HG03095 (cell line): ENCODE measurements around the gene PDE6A.
"Not testable (repeated sequence)": the region's sequence is repeated elsewhere in the genome, so short reads cannot be mapped to it uniquely, and the experiment has no call there.

Experiments used
- ATAC-seq: cut with Tn5 transposase; IDR thresholded peaks from one replicate; pipeline ENCODE4 v1.9.1; 2021; ENCODE audit warnings: moderate library complexity; ENCODE audit not compliant: unreplicated experiment

The PDE6A gene

DNA sequence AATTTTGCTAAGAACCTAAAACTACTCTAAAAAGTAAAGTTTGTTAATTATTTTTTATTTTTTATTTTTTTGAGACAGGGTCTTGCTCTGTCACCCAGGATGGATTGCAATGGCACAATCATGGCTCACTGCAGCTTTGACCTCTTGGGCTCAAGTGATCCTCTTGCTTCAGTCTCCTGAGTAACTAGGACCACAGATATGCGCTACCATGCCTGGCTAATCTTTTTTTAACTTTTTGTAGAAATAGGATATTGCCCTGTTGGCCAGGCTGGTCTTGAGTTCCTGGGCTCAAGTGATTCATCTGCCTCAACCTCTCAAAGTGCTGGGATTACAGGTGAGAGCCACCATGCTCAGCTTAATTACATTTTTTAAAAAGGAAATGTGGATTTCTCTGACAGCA, 45.8 kb downstream of the PDE6A start:
- no peak for ATAC-seq

DNA sequence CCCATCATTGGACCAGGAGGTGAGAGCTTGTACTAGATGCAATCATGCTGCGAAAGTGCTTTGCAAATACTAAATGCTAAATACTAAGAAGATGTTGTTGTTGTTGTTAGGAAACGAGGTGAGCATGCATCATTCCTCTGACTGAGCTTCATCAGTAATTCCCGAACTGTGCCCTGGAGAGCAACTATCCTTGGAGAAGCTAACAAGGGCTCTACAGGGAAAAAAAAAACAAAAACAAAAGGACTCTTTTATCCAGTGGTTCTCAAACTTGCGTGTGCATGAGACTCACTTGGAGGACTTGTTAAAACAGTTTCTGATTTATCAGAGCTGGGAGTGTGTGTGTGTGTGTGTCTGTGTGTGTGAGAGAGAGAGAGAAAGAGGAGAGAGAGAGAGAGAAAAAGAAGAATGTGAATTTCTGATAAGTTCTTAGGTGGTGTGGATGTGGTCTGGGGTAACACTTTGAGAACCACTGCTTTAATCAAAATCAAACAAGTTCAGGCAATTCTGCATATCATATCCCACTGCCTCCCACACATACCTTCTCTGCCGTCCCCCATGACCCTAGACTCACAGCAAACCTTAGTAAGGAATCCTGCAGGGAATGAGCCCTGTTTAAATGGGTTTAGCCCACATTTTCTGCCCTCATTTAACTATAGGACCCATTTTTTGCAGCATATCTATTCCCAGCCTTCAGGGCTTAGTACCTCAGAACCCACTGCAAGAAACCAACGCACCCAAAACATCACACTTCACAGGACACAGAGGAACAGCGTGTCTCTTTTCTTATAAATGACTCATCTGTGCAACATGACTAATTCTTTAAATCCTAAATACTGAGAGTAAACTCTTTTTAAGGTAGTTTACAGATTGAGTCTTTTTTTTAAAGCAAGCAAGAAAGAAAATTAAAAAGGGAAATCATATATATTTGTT, 48.9 kb downstream of the PDE6A start:
- ATAC-seq: no peak

DNA sequence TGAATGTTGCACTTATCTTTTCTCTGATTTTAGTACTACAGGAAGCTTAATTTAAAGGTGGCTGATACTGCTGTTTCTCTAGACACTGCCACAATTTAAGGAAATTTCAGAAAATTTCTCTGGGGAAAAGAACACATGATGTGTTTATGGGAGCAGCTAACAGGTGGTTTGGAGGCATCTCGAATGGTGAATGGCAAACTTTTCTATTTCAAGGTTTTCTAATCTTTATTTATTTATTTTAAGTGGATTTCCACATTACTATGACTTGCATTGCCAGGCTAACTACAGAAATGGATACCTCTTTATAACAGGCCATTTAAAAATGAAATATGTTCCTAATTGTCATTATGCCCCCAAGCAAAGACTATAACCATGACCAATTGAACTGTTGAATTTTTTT, 50.4 kb downstream of the PDE6A start:
- ATAC-seq: no peak

DNA sequence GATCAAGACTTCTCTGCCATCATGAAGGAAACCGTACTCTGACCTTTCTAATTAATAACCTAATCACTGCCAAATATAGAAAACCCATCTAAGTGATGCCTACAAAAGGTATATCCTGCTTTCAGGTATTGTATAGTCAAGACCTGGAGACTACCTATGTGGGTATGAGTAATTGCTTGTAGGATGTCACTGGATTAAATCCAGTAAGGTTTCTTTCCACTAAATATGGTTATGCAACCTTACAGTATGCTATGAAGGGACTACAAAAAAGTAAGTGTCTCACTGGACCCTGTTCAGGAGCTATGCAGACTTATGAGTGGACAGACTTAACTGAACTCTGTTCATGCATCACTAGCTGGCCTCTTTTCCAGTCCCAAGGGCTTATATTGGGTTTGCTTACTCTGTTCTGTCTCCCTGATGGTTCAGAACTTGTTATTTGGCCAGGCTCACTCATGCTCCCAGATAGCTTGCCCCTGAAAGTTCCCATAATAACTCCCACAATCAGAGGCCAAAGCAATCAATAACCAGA, 51.1 kb downstream of the PDE6A start:
- ATAC-seq: no peak

DNA sequence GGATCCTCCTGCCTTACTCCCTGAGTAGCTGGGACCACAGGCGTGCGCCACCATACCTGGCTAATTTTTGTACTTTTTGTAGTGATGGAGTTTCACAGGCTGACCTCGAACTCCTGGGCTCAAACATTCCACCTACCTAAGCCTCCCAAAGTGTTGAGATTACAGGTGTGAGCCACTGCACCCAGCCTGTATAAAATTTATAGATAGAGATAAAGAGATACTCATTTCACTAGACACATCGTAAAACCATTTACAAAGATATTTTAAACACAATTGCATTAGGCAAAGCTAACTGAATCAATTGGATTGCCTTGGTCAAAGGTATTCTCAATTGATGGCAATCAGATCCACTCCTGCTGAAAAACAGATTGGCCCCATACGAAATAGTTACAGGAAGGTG, 52.0 kb downstream of the PDE6A start:
- no peak for ATAC-seq

DNA sequence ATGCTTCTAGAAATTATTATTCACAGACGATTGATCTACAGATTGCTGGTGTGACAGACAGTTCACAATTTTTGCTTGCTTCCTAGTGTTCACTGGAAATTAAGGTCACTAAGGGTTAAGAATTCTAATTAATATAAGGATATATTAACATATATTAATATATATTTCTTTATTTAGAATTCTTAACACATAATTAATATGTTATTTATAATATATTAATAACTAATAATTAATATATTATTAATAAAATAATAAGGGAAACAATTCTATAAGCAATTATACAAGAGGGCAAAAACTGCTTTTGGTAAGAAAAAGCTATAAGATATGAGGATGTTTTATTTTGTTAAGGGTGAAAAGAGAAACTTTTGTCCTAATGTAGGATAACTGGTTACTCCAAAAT, 56.3 kb downstream of the PDE6A start:
- ATAC-seq: no peak

DNA sequence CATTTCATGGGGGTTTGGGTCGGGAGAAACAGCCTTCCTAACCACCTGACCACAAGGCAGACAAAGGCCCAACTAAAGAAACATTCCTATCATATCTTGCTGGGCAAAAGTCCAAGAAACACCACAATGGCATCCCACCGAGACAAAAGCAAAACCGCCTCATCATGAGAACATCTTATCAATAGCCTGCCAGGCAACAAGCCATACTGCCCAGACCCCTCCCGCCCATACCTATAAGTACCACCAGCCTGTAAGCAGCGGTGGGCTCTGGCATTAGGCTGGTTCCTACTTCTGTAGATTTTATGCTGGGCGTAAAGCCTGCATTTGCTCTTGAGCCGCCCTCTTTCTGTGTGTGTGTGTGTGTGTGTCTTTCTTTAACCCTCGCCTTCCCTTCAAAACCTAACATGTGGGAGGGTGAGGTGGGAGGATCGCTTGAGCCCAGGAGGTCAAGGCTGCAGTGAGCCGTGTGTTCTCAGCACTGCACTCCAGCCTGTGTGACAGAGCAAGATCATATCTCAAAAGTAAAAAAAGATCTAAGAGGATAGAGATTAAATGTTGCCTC, 56.9 kb downstream of the PDE6A start:
- ATAC-seq: no peak

DNA sequence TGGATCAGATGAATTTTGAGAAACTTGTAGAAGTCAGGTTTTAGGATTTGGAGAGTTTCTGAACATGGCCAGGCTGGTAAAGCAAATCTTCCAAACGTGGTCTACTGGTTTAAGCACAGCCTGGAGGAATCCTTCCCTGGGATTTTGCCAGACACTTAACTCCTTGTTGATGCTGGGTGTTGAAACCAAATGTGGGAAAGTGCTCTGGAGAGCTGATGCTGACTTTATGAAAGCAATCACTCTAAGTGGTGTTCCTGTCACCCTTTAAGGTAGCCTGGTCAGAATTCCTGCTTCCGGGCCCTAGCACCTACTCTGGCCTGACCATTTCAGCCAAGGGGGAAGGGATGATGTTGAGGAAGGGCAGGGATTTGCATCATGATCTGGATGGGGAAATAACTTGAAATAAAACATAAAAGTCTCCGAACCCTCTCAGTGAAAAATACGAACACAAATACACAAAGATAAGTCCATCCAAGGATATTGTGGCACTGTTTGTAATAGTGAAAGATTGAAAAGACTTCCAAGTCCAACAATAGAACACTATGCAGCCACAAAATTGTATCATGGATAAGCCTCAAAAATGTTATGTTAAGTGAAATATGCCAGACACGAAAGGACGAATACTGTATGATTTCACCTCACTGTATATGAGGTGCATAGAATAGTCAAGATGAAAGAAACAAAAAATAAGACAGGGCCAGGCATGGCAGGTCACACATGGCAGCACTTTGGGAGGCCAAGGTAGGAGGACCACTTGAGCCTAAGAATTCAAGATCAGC, 57.7 kb downstream of the PDE6A start:
- ATAC-seq: no peak

DNA sequence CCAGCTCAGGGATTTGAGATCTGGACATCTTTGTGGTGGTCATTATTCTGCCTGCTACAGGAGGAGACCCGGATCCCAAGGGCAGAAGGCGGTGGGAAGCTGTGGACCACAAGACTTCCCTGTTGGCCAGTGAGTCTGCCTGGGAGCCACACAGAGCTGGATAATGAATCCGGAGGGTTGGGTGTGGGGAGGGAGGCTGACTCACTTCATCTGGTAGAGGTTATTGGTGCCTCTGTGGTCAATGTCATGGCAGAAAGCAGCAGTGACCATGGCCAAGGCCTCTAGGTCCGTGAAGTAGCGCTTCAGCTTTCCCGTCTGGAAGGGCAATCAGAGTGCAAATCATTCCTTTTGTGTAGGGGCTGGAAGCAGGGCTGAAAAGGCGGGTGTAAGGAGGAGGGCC, 58.5 kb downstream of the PDE6A start:
- ATAC-seq: no peak

DNA sequence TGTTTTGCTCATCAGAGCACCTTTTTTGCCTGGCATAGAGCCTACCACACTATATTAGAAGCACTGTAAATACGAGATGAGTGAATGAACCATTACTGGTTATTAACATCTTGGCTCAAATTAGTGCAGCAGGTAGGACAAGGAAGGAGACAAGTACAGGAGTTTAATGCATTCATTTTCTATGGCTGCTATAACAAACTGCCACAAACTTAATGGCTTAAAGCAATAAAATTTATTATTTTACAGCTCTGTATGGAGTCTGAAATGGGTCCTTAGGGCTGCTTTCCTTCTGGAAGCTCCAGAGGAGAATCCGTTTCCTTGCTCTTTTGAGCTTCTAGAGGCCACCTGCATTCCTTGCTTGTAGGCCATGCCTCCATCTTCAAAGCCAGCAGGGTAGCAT, 59.1 kb downstream of the PDE6A start:
- no peak for ATAC-seq

DNA sequence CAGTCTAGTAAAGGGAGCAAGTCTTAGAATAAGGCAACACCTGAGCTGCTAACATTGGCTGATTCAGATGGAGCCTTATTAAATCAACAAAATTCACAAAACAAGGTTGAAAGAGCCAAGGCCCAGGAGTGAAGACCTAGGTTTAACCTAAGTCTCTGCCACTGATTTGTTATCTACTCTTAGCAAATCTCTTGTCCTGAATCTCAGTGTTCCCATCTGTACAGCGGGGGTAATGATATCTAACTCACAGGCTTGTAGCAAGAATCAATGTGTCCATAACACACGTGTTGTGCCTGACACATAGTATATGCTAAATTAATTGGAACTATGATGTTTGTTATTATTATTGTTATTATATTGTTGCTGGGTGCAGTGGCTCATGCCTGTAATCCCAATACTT, 61.0 kb downstream of the PDE6A start:
- no peak for ATAC-seq

DNA sequence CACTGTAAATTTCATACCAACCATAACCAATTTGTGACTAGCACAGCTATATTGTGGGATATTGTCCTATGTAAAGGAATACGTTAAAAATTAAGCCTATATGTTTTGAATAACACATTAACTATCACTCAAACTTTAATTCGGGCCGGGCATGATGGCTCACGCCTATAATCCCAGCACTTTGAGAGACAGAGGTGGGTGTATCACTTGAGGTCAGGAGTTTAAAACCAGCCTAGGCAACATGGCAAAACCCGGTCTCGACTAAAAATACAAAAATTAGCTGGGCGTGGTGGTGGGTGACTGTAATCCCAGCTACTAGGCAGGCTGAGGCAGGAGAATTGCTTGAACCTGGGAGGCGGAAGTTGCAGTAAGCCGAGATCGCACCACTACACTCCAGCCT, 62.0 kb downstream of the PDE6A start:
- ATAC-seq: not testable (repeated sequence)

DNA sequence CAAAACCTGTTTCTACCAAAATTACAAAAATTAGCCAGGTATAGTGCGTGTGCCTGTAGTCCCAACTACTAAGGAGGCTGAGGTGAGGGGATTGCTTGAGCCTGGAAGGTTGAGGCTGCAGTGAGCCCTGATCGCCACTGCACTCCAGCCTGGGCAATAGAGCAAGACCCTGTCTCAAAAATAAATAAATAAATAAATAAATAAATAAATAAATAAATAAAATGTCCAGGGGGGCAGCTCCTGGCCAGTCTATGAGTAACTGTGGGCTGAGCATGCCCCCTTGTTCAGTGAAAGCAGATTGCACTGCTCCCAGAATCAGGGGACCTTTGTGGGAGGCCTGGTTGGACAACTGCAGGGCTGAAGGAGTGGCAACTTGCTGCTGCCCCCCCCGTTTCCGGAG, 62.7 kb downstream of the PDE6A start:
- no peak for ATAC-seq

DNA sequence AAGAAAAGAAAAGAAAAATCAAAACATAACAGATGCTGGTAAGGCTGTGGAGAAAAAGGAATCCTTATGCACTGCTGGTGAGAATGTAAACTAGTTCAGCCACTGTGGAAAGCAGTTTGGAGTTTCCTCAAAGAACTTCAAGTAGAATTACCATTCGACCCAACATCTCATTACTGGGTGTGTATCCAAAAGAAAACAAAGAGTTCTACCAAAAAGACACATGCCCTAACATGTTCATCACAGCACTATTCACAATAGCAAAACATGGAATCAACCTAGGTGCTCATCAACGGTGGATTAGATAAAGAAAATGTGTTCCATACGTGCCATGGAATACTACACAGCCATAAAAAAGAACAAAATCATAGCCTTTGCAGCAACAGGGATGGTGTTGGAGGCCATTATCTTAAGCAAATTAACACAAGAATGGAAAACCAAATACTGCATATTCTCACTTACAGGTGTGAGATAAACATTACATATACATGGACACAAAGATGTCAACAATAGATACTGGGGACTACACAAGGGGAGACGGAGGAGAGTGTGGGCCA, 63.4 kb downstream of the PDE6A start:
- no peak for ATAC-seq

DNA sequence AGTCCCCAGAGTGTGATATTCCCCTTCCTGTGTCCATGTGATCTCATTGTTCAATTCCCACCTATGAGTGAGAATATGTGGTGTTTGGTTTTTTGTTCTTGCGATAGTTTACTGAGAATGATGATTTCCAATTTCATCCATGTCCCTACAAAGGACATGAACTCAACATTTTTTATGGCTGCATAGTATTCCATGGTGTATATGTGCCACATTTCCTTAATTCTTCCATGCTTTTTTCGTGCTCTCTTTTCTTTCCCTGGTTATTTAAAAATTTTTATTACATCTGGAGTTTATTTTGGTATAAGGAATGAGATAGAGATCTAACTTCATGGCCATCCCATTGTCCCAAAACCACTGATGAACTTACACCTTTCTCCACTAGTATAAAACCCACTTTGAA, 65.0 kb downstream of the PDE6A start:
- not testable (repeated sequence) for ATAC-seq

DNA sequence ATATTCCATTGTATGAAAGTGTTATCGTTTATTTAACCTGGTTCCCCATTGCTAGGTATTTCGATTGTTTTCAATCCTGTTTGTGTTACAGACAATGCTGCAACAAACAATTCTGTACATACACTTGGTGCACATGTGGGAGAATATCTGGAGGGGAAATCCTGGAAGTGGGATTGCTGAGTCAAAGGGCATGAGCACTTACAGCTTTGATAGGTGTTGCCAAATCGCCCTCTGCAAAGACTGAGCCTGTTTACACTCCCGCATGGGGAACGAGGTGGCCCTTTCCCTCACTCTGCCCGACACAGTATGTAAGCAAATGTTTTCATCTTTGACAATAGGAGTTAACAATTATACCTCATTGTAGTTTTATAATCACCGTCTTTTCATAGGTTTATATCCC, 66.2 kb downstream of the PDE6A start:
- ATAC-seq: no peak

DNA sequence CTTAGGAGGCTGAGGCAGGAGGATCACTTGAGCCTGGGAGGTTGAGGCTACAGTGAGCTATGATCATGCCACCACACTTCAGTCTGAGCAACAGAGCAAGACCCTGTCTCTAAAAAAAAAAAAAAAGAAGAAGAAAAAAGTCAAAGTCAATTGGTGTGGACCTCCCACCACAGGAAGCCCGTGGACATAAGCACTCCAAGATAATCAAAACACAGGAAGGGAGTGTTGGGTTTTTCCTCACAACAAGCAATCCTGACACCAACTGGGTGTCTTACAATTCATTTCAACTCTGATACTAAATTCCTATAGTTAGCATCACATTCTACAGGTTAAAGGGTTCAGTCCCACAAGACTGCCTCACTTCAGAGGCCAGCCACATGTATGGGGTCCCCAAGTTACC, 70.7 kb downstream of the PDE6A start:
- ATAC-seq: no peak

DNA sequence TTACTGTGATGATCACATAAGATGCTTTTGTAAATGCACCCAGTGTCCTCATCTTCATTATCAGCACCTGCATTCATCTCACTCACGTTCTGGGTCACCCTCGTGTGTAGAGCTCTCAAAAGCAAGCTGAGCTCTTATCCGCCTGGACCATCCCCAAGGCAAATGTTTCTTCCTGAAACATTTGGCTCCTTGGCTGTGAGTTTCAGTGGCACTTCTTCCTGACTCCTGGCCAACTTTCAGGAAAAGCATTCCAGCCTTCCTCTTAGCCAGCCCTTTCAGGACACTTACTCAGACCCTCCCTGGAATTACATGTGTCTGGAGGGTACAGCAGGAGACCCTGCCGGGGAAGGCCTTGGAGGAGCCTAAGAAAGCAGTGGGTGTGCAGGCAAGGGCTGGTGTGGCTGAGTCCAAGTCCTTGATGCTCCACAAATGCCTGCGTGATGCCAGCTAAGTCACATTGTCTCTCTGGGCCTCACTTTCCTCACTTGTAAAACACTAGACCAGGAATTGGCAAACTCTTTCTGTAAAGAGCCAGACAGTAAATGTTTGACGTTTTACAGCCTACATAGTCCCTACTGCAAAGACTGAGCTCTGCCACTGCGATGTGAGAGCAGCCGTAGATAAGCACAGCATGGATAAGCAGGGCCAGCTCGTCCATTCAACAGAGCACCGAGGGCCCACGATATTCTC, 72.1 kb downstream of the PDE6A start:
- ATAC-seq: no peak

DNA sequence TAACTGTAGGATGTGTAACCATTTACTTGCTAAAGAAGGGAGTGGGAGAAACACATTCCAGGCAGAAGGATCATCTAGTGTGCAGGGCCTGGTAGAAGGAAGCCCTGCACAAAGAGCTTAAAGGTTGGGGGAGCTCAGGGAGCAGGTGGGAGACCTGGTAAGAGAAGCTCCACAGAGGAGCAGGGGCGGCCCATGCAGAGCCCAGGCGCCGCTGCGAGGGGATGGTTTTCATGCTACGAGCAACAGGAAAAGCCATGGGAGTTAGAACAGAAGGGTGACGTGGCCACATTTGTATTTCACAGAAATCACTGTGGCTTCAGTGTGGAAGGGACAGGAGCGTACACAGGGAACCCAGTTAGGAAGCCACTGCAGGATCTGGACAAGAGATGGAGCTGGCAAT, 73.1 kb downstream of the PDE6A start:
- ATAC-seq: no peak

DNA sequence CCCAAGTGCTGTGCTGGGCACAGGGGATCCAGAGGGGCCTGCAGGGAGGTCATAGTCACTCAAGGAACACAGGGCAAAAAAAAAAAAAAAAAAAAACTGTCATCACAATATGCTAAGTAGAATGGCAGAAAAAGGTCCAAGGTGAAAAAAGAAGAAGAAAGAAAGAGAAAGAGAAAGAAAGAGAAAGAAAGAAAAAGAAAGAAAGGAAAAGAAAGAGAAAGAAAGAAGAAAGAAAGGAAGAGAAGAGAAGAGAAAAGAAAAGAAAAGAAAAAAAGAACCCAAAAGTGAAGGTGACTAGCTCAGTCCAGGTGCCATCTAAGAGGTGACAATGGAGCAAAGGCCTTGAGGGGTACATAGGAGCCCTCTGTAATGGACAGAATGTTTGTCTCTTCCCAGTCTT, 73.9 kb downstream of the PDE6A start:
- no peak for ATAC-seq

DNA sequence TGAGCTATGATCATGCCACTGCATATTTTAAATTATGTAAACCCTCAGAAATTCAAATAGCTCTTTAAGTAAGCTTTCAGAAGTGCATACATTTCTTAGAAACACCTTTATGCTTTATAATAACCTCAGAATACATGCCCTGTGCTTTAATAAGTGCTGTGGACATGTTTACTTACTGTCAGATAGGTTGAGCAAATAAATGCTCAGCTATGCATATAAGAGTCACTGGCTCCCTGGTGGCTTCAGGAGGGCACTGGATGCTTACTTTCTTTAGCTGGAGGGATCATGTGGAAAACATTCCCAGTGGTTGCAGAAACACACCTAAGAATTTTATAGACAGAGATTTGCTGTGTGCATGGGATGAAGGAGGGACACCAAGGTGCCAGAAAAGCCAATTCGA, 74.4 kb downstream of the PDE6A start:
- no peak for ATAC-seq
